Activated B cell treated with CpG ODN at 0.5 μM for 24 hours (primary cell): Measurements from ENCODE around the gene ADARB1. TPM values are rescaled to one million over a fixed set of nuclear protein-coding genes. Genes with fewer than 3 reads are reported as not detected.

Experiments
- ATAC-seq: fragments of 200-7000 bp; cut with Tn5 transposase; one replicate; pipeline ENCODE4 v1.10.0; 2021; ENCODE audit warnings: low read depth, mild to moderate bottlenecking, moderate library complexity
- CTCF ChIA-PET: fragments of 350-600 bp; sonication (Branson Sonifier 250); formaldehyde crosslinking; loops from one replicate; lab custom pipeline; 2021; ENCODE audit warnings: antibody characterized with exemption; lab: Charles Lee
- POLR2A ChIA-PET: fragments of 350-600 bp; sonication (Branson Sonifier 250); formaldehyde crosslinking; loops from one replicate; lab custom pipeline; 2021; ENCODE audit warnings: antibody characterized with exemption; lab: Charles Lee
- DNase-seq: peaks from one replicate; pipeline ENCODE4 v3.0.0; 2022
- H3K27ac Mint-ChIP-seq: one replicate; pipeline ENCODE4 v1.8.0; 2020; ENCODE audit warnings: mixed read lengths
- H3K27me3 Mint-ChIP-seq: one replicate; pipeline ENCODE4 v1.8.0; 2021; ENCODE audit warnings: mixed read lengths
- H3K36me3 Mint-ChIP-seq: one replicate; pipeline ENCODE4 v1.8.0; 2021; ENCODE audit warnings: low read depth, mixed read lengths
- H3K4me1 Mint-ChIP-seq: one replicate; pipeline ENCODE4 v1.8.0; 2021; ENCODE audit warnings: mixed read lengths
- H3K4me3 Mint-ChIP-seq: one replicate; pipeline ENCODE4 v1.8.0; 2020; ENCODE audit warnings: mild to moderate bottlenecking, mixed read lengths
- H3K9me3 Mint-ChIP-seq: one replicate; pipeline ENCODE4 v1.8.0; 2020; ENCODE audit warnings: mixed read lengths
- intact Hi-C: fragments of 100-400 bp; cut with micrococcal nuclease; formaldehyde crosslinking; loops from one replicate; pipeline ENCODE4 v1.15.1; 2024
- total RNA-seq: library from RNA; stranded (reverse); gene quantifications from 2 replicates; pipeline ENCODE4 v1.2.3, GENCODE V29; 2022
- TF ChIP-seq, protein P1 (sequence below): fragments of 200-600 bp; IDR thresholded peaks from one replicate; pipeline ENCODE4 v1.8.0; 2022; ENCODE audit warnings: antibody characterized with exemption, mild to moderate bottlenecking

Gene ADARB1
- total RNA-seq, 1 donor from 2014 or later: 22.6 TPM

DNA sequence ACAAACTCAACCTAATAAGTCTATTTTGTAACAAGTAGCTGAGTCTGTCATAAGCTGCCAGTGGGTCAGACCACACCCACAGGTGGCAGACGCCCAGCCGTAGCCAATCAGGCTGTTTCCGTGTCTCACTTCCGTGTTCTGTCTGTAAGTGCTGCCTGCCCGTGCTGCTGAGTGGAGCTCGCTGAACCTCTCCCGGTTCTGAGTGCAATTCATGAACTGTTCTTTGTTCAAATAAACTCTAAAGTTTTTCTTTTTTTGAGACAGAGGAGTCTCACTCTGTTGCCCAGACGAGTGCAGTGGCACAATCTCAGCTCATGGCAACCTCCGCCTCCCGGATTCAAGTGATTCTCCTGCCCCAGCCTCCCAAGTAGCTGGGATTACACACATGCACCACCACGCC, 188.2 kb downstream of the ADARB1 start:
- CTCF ChIA-PET: no interaction called here
- H3K27ac Mint-ChIP-seq: no peak overlapping the region
- TF ChIP-seq, protein P1, sequence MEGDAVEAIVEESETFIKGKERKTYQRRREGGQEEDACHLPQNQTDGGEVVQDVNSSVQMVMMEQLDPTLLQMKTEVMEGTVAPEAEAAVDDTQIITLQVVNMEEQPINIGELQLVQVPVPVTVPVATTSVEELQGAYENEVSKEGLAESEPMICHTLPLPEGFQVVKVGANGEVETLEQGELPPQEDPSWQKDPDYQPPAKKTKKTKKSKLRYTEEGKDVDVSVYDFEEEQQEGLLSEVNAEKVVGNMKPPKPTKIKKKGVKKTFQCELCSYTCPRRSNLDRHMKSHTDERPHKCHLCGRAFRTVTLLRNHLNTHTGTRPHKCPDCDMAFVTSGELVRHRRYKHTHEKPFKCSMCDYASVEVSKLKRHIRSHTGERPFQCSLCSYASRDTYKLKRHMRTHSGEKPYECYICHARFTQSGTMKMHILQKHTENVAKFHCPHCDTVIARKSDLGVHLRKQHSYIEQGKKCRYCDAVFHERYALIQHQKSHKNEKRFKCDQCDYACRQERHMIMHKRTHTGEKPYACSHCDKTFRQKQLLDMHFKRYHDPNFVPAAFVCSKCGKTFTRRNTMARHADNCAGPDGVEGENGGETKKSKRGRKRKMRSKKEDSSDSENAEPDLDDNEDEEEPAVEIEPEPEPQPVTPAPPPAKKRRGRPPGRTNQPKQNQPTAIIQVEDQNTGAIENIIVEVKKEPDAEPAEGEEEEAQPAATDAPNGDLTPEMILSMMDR: no peak

DNA sequence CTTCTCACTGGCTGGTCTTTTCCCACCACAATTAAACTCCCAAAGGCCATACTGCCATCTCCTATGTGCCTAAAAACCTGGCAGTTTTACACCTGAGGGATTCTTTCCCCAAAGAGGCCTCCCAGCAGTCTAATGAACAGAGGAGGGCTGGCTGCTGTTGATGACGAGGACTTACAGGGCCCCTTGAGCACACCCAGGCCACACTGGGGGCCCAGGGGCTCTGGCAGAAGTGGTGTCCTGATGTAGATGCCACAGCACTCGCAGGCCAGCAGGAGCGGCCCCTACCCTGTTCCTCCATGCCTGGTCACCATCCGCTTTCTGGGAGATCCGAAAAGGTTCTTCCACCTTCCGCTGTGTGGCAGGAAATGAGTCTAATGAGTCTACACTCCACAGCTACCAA, 189.2 kb downstream of the ADARB1 start:
- Mint-ChIP-seq H3K4me1 (no peaks in the 10 kb centered on the region), H3K4me3 (no peak overlapping the region), H3K36me3 (peaks cover 52% of the 10 kb centered on the region), H3K27me3 (no peaks in the 10 kb centered on the region), H3K9me3 (no peaks in the 10 kb centered on the region), H3K27ac (no peak overlapping the region)
- intact Hi-C loops: no loop called here
- ChIA-PET POLR2A (no interaction called here), CTCF (no interaction called here)
- DNase-seq: no peak
- ATAC-seq: no peak
- TF ChIP-seq, protein P1: no peak

More for the DNA sequence above, 188.2 kb downstream of the ADARB1 start:
- Mint-ChIP-seq H3K27me3 (no peaks in the 10 kb centered on the region), H3K9me3 (no peaks in the 10 kb centered on the region), H3K4me3 (no peak overlapping the region), H3K4me1 (no peaks in the 10 kb centered on the region), H3K36me3 (peaks cover 46% of the 10 kb centered on the region)
- POLR2A ChIA-PET: no interaction called here
- ATAC-seq (no peak), DNase-seq (no peak)
- intact Hi-C loops: no loop called here

DNA sequence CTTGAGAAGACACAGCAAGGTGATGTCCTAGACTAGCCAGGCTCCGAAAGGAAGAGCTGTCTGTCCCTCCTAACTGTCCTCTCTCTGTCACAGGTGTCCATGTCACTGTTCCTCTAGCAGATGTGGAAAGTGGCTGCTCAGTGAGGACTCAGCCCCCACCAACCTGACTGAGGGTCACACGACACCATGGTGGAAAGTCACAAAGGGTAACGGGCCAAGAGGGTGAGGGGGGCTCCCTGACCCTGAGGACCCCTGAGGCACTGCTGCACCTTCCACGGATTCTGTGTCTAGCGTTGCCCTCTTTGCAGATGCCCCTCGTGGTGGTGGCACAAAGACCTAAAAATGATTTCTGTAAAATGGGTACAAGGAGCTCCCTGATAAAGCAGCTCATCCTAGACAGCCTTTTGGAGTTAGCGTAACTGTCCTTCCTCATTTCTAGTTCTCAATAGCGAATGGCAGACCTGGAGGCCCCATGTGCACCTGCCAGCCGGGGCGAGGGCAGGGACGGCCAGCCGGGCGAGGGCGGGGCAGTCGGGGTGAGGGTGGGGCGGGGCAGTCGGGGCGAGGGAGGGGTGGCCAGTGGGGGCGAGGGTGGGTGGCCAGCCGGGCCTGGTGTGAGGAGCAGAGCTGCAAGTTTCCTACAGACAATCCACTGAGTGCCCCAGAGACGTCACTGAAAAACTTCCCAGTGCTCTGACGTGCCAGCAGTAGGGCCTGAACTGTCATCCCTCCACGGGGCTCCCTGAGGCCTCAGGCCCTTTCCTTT, 189.9 kb downstream of the ADARB1 start:
- no peaks in the 10 kb centered on the region for H3K4me1 Mint-ChIP-seq
- H3K9me3 Mint-ChIP-seq: no peaks in the 10 kb centered on the region
- POLR2A ChIA-PET: no interaction called here
- DNase-seq (peak; percentile 4), ATAC-seq (no peak)
- H3K36me3 Mint-ChIP-seq: peaks cover 52% of the 10 kb centered on the region
- no peak overlapping the region for H3K27ac Mint-ChIP-seq
- CTCF ChIA-PET: no interaction called here
- H3K27me3 Mint-ChIP-seq: no peaks in the 10 kb centered on the region
- intact Hi-C loops: no loop called here
- no peak overlapping the region for H3K4me3 Mint-ChIP-seq
- TF ChIP-seq, protein P1: no peak

DNA sequence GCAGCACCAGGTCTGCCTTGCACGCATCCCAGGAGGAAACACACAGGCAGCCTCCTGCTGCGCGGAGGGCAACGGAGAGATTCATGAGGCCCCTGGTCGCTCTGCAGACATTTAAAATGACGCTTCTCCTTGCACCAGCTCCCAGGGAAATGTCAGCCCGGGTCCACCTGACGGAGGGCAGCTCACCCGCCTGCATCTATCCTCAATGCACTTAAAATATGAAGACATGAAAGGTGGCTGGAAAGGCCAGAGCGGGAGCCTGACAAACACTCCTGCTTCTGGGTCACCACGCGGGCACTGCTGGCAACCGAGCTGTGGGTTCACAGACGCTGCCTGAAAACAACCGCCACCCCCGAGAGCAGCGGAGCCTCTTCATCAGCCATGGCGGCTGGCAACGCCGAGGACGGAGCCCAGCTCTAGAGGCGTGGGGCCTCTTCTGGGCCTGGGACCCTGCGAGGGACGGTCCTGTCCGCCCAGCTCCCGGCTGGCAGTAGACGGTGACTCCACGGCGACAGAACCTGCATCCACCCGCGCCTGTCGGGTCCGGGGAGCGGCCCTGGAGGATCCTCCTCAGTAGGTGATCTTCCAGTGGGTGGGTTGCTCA, 190.6 kb downstream of the ADARB1 start:
- peak; percentile 7 for DNase-seq
- no peak for ATAC-seq
- H3K36me3 Mint-ChIP-seq: peaks cover 53% of the 10 kb centered on the region
- H3K27ac Mint-ChIP-seq: no peak overlapping the region
- H3K9me3 Mint-ChIP-seq: no peaks in the 10 kb centered on the region
- TF ChIP-seq, protein P1: no peak
- no peaks in the 10 kb centered on the region for H3K4me1 Mint-ChIP-seq
- ChIA-PET POLR2A (no interaction called here), CTCF (no interaction called here)
- intact Hi-C loops: no loop called here
- H3K4me3 Mint-ChIP-seq: no peak overlapping the region
- no peaks in the 10 kb centered on the region for H3K27me3 Mint-ChIP-seq

DNA sequence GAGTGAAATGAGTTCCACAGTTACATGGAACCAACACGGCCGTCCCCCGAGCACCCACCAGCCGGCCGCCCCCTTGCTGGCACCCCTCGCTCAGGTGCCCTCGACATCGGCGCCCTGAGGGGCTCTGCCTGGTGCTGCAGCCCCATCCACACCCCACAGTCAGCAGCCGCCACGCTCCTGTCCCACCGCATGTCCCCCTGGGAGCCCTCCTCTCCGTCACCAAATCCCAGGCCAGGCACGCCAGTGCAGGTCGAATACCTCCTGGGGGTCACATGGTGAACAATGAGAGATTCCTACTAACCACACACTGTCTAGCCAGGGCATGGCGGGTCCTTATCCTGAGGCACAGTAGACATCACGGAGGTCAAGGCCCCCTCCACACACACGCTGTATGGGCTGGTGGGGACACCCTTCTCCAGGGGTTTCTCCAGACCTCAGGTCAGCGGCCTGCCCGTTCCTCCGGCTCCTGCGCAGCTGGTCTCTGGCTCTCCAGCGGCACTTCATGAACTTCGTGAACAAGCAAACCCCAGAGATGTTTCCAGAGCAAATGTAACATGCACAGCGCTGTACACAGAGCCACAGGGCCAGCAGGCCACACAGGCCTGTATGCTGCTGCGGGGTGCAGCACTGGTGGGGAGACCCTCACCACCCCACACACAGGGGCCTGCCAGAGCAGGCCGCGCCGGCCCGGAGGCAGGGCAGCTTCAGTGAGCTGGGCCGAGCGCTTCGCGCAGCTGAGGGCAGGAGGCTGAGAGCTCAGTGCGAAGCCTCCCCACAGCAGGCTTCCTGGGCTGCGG, 191.5 kb downstream of the ADARB1 start:
- POLR2A ChIA-PET: no interaction called here
- peaks cover 53% of the 10 kb centered on the region for H3K36me3 Mint-ChIP-seq
- intact Hi-C loops: no loop called here
- CTCF ChIA-PET: no interaction called here
- H3K9me3 Mint-ChIP-seq: peaks cover 3% of the 10 kb centered on the region
- ATAC-seq: no peak
- H3K4me3 Mint-ChIP-seq: no peak overlapping the region
- TF ChIP-seq, protein P1: no peak
- peak; percentile 8 for DNase-seq
- no peak overlapping the region for H3K27ac Mint-ChIP-seq
- H3K27me3 Mint-ChIP-seq: no peaks in the 10 kb centered on the region
- no peaks in the 10 kb centered on the region for H3K4me1 Mint-ChIP-seq
